CD4-positive, alpha-beta memory T cell (primary cell): ENCODE results near the gene LKAAEAR1. TPM values are rescaled to one million over a fixed set of nuclear protein-coding genes. Genes with fewer than 3 reads are reported as not detected.

Experiments used
- CTCF ChIA-PET: fragments of 350-600 bp; sonication (Branson Sonifier 250); formaldehyde crosslinking; loops from one replicate; lab custom pipeline; 2021; ENCODE audit warnings: inconsistent platforms; ENCODE audit not compliant: partially characterized antibody; lab: Charles Lee
- POLR2A ChIA-PET: fragments of 350-600 bp; sonication (Branson Sonifier 250); formaldehyde crosslinking; loops from one replicate; lab custom pipeline; 2021; ENCODE audit not compliant: partially characterized antibody; lab: Charles Lee
- DNase-seq, 5 donors: peaks; one replicate each; pipeline versions ENCODE4 v3.0.0 to v3.0.0-alpha.2; 2020 to 2022; ENCODE audit warnings: mixed read lengths in 1 of 5
- H3K27ac ChIP-seq: one replicate; pipeline ENCODE4 v1.7.0; 2013; ENCODE audit warnings: low read depth, low read length
- H3K27me3 ChIP-seq: 2 replicates; pipeline ENCODE4 v1.7.0; 2013; ENCODE audit warnings: mild to moderate bottlenecking, low read length, moderate library complexity; ENCODE audit not compliant: insufficient read depth
- H3K36me3 ChIP-seq: 2 replicates; pipeline ENCODE4 v1.7.0; 2013; ENCODE audit warnings: mild to moderate bottlenecking, low read length, moderate library complexity; ENCODE audit not compliant: insufficient read depth
- H3K4me1 ChIP-seq: 2 replicates; pipeline ENCODE4 v1.7.0; 2013; ENCODE audit warnings: mild to moderate bottlenecking, low read length, moderate library complexity; ENCODE audit not compliant: insufficient read depth
- H3K4me3 ChIP-seq, 2 donors: one replicate each; pipeline ENCODE4 v1.7.0; 2013; ENCODE audit warnings: low read length in 2 of 2, mild to moderate bottlenecking in 1 of 2
- H3K9me3 ChIP-seq, 2 donors: one replicate each; pipeline ENCODE4 v1.7.0; 2013; ENCODE audit warnings: low read length in 2 of 2, control low read depth in 1 of 2; ENCODE audit not compliant: control insufficient read depth in 1 of 2
- H3K27ac Mint-ChIP-seq, 7 donors: one replicate each; pipeline ENCODE4 v1.8.0; 2020 to 2021; ENCODE audit warnings: mixed read lengths in 7 of 7, mild to moderate bottlenecking in 6 of 7, inconsistent platforms in 3 of 7, moderate library complexity in 3 of 7
- H3K27me3 Mint-ChIP-seq, 2 donors: one replicate each; pipeline ENCODE4 v1.8.0; 2020 to 2021; ENCODE audit warnings: mixed read lengths in 2 of 2
- H3K36me3 Mint-ChIP-seq, 2 donors: one replicate each; pipeline ENCODE4 v1.8.0; 2020 to 2021; ENCODE audit warnings: mixed read lengths in 2 of 2, inconsistent platforms in 1 of 2, mild to moderate bottlenecking in 1 of 2
- H3K4me1 Mint-ChIP-seq, 4 donors: one replicate each; pipeline ENCODE4 v1.8.0; 2020 to 2021; ENCODE audit warnings: mixed read lengths in 4 of 4, mild to moderate bottlenecking in 1 of 4
- H3K4me3 Mint-ChIP-seq, 8 donors: one replicate each; pipeline ENCODE4 v1.8.0; 2020 to 2021; ENCODE audit warnings: mixed read lengths in 8 of 8, mild to moderate bottlenecking in 7 of 8, moderate library complexity in 6 of 8, inconsistent platforms in 3 of 8
- H3K9me3 Mint-ChIP-seq, 8 donors: one replicate each; pipeline ENCODE4 v1.8.0; 2020 to 2021; ENCODE audit warnings: mixed read lengths in 8 of 8, mild to moderate bottlenecking in 5 of 8, inconsistent platforms in 3 of 8, moderate library complexity in 1 of 8
- intact Hi-C: fragments of 100-400 bp; cut with micrococcal nuclease; formaldehyde crosslinking; loops from one replicate; pipeline ENCODE4 v1.15.1; 2023
- polyA plus RNA-seq, 2 donors: library from polyadenylated mRNA; unstranded; fragments of 300-500 nt; fragmentation: Illumina TruSeq; gene quantifications; one replicate each; pipeline ENCODE4 v1.2.3, GENCODE V29; 2021
- total RNA-seq, 2 experiments: library from RNA; stranded (reverse); gene quantifications; one replicate each; pipeline ENCODE4 v1.2.3, GENCODE V29; 2021

The LKAAEAR1 gene
- total and polyA plus RNA-seq, 4 experiments from 2014 or later, result 0.30 to 0.63 (median 0.39) TPM; not detected in 1

DNA sequence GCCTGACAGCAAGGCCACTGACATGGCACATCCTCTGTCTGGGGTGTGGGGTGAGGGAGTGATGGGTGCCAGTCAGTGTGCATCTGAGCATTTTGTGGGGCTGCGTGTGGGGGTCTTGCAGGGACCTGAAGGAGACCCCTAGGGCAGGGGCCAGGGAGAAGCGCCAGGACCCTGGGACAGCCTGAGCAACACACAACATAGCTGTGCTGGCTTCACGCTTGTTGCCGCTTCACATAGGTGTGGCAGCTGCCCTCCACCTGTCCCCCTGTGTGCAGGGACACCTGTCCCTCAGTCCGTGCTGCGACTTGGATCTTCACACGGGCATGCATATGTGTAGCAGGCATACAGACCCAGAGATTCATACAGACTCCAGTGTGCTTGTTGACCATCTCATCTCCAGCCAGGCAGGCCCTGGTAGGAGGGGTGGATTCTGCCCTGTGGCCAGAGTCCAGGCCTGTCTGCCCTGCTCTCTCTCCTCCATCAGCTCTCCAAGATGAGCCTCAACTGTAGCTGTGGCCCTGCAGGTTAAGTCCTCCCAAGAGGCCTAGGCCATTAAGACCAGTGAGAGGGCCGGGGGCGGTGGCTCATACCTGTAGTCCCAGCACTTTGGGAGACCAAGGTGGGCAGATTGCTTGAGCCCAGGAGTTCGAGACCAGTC lies 26.3 kb upstream of the LKAAEAR1 start:
- Mint-ChIP-seq H3K4me1 (peaks cover 0 to 3% (median under 1%) of the 10 kb centered on the region in 4 donors), H3K4me3 (no peak overlapping the region), H3K9me3 (no peaks in the 10 kb centered on the region), H3K36me3 (no peaks in the 10 kb centered on the region), H3K27me3 (no peaks in the 10 kb centered on the region), H3K27ac (peak overlapping the region in 2 of 7 donors; percentile 23 to 37)
- H3K27ac ChIP-seq, result no peak overlapping the region
- no peaks in the 10 kb centered on the region for H3K9me3 ChIP-seq
- no peak for DNase-seq
- CTCF ChIA-PET, result interaction anchor here (1.1 to 2.4 kb wide), 2 partner anchors 9 to 10 kb away, joined by 4 to 7 read pairs; no protein-coding TSS in a partner anchor
- POLR2A ChIA-PET, result interaction anchor here (1.3 kb wide), 1 partner anchor 34 kb away, joined by 3 read pairs; no protein-coding TSS in a partner anchor
- no peaks in the 10 kb centered on the region for H3K27me3 ChIP-seq
- H3K4me3 ChIP-seq, result no peak overlapping the region
- H3K36me3 ChIP-seq, result no peaks in the 10 kb centered on the region
- intact Hi-C loops, result no loop called here
- no peaks in the 10 kb centered on the region for H3K4me1 ChIP-seq

DNA sequence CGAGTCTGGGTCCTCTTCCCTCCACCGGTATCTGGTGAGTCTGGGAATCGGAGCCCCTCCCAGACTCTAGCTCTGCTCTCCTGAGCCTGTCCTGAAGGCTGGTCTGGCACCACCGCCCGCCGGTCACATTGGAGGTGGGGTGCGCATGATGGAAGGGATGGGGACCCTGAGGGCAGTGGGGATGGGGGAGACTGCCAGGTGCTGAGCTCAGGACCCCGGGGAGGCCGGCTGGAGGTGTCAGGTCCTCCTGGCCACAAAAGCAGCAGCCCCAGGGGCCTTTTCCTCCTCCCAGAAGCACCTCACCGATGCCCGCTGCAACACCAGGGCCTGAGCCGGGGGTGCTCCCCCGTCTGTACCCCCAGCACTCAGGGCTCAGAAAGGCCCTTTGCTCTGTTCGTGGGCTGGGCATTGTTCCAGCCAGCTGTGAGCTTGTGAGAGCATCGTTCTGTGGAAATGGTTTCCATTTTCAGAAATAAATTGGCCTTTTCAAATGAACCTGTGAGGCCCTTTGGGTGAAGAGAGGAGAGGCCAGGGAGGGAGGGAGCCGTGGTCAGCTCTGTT lies 25.7 kb upstream of the LKAAEAR1 start:
- no peaks in the 10 kb centered on the region for H3K36me3 ChIP-seq
- intact Hi-C loops, result no loop called here
- H3K4me1 ChIP-seq, result no peaks in the 10 kb centered on the region
- H3K27ac ChIP-seq, result no peak overlapping the region
- H3K27me3 ChIP-seq, result no peaks in the 10 kb centered on the region
- Mint-ChIP-seq H3K27ac (no peak overlapping the region), H3K4me1 (peaks cover 0 to 3% (median under 1%) of the 10 kb centered on the region in 4 donors), H3K4me3 (no peak overlapping the region), H3K27me3 (no peaks in the 10 kb centered on the region), H3K9me3 (no peaks in the 10 kb centered on the region), H3K36me3 (no peaks in the 10 kb centered on the region)
- no peaks in the 10 kb centered on the region for H3K9me3 ChIP-seq
- POLR2A ChIA-PET, result no interaction called here
- H3K4me3 ChIP-seq, result no peak overlapping the region
- no peak for DNase-seq
- CTCF ChIA-PET, result interaction anchor here (2.4 kb wide), 1 partner anchor 10 kb away, joined by 7 read pairs; no protein-coding TSS in a partner anchor

DNA sequence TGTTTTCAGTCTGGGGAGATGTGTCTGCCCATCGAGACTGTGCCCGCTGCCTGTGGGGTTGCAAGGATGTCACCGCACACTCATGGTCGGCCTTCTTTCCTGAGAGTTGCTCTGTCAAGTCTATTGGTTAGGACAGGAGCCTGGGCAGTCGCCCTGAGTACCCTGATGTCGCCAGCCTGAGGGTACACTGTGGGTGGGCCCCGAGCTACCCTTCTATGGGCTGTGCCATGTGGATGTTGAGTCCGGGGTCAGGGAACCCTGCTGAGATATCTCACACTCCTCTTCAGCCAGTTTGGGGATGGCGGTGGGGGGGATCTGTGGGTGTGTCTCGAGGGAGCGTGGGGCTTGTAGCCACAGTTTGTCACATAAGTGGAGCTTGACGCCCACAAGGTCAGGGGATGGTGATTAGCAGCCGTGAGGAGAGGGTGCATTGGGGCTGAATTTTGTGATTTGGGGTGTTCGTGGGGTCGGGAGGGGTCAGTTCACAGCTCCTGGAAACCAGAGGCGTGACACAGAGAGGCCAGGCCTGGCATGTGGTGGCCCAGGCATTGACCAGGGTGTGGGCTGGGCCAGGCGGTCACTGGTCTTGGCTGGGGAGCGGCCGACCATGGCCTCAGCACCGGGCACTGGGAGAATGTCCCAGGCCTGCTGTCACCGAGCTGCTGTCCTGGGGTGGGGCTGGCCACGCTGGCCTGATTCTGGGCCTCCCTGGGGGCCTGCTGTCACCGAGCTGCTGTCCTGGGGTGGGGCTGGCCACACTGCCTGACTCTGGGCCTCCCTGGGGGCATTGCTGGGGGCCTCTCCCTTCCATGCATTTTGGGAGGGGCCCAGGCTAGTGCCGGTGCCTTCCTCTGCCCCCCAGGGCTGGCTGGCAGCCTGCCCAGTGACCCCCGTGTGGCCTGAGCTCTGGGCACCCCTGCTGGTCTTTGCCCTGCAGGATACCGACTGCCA lies 24.8 kb upstream of the LKAAEAR1 start:
- H3K9me3 Mint-ChIP-seq, result no peaks in the 10 kb centered on the region
- ChIA-PET POLR2A (no interaction called here), CTCF (no interaction called here)
- Histone ChIP-seq H3K4me1 (no peaks in the 10 kb centered on the region), H3K4me3 (no peak overlapping the region), H3K9me3 (no peaks in the 10 kb centered on the region), H3K27me3 (no peaks in the 10 kb centered on the region), H3K36me3 (no peaks in the 10 kb centered on the region), H3K27ac (no peak overlapping the region)
- H3K4me3 Mint-ChIP-seq, result no peak overlapping the region
- no peak overlapping the region for H3K27ac Mint-ChIP-seq
- intact Hi-C loops, result no loop called here
- peaks cover 0 to 3% (median under 1%) of the 10 kb centered on the region in 4 donors for H3K4me1 Mint-ChIP-seq
- DNase-seq, result no peak
- H3K36me3 Mint-ChIP-seq, result no peaks in the 10 kb centered on the region
- H3K27me3 Mint-ChIP-seq, result no peaks in the 10 kb centered on the region

DNA sequence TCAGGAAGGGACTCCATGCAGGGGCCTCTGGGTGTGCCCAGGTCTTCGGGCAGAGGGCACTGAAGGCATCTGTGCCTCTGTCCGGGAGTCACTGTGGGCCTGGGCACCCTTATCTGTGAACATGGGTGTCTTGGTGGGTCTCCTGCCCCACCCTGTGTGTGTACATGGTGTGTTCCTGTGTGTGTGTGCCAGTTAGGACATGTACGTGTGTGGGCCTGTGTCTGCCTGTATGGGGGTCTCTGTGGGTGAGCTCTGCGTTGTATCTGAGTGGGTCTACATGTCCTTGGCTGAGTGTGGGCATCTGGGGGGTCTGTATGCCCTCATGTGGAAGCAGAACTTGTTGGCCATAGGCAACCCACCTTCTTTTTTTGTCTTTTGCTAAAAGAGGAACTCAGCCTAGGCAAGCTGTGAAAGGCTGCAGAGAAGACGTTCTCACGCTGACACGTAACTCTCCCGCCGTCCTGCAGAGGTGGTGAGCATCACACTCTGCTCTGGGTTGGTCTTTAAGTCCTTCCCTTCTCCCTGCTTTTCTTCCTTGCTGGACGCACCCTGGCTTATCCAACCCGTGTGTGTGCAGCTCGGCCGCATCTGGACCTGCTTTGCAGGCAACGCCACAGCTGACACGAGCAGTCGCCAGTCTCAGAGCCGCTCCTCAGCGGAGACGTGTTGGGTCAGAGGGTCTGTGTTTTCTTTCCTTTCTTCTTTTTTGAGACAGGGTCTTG lies 23.7 kb upstream of the LKAAEAR1 start:
- Mint-ChIP-seq H3K36me3 (no peaks in the 10 kb centered on the region), H3K27me3 (peaks cover 7% of the 10 kb centered on the region in 2 donors), H3K4me1 (peaks cover under 1 to 3% (median 2%) of the 10 kb centered on the region in 4 donors), H3K9me3 (no peaks in the 10 kb centered on the region), H3K27ac (peak overlapping the region in 1 of 7 donors; percentile 15), H3K4me3 (no peak overlapping the region)
- H3K36me3 ChIP-seq, result no peaks in the 10 kb centered on the region
- intact Hi-C loops, result no loop called here
- POLR2A ChIA-PET, result no interaction called here
- no peaks in the 10 kb centered on the region for H3K9me3 ChIP-seq
- H3K27me3 ChIP-seq, result no peaks in the 10 kb centered on the region
- CTCF ChIA-PET, result no interaction called here
- DNase-seq, result no peak
- H3K4me1 ChIP-seq, result no peaks in the 10 kb centered on the region
- H3K4me3 ChIP-seq, result no peak overlapping the region
- H3K27ac ChIP-seq, result no peak overlapping the region

DNA sequence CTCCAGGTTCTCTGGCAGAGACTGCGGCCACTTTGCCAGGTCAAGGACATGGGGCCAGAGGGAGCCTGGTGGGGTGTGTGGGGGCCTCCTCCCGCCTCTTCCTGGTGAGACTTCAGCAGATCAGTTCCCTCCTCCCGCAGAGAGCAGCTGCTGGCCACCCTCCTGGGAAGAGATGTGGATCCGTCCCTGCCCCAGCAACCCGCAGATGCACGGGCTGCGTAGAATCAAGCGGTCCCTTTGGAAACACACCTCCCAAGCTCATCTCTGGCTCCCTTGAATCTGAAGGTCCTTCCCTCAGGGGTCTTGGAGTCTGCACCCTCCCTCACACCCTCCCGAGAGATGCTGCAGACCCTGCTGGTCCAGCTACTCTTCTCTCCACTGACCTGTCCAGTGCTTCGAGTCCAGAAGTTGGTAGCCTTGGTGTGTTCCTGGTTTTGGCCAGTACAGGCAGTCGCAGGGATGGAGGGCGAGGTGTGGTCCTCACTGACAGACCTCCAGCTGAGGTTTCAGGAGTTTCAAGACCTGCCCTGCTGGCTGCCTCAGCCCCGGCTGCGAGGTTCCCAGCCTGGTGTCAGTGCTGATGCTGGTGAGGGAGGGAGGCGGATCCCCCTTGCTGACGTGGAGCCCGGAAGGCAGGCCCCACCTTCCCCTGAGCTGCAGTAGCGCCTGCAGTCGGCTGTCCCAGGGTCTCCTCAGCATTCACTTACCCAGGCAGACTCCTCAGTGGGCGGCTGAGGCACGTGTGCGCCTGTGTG lies 23.0 kb upstream of the LKAAEAR1 start, which contains the start of gene NPBWR2:
Gene NPBWR2 (minus strand): TSS at position 585 of the 755 bp plus-strand sequence. CDS start 734 bp downstream, outside the sequence.
- Mint-ChIP-seq H3K4me3 (no peak within 1 kb of the TSS), H3K27me3 (peaks cover 8 to 9% of the 10 kb centered on the region in 2 donors), H3K27ac (peak within 1 kb of the TSS in 2 of 7 donors; percentile 15 to 42), H3K9me3 (no peaks in the 10 kb centered on the region), H3K36me3 (no peaks in the 10 kb centered on the region), H3K4me1 (peaks cover 2 to 6% (median 4%) of the 10 kb centered on the region in 4 donors)
- no peaks in the 10 kb centered on the region for H3K9me3 ChIP-seq
- H3K27ac ChIP-seq, result no peak within 1 kb of the TSS
- intact Hi-C loops, result no loop called here
- H3K36me3 ChIP-seq, result no peaks in the 10 kb centered on the region
- no peak within 1 kb of the TSS for H3K4me3 ChIP-seq
- DNase-seq, result no peak
- CTCF ChIA-PET, result no interaction called here
- POLR2A ChIA-PET, result no interaction called here
- H3K4me1 ChIP-seq, result no peaks in the 10 kb centered on the region
- no peaks in the 10 kb centered on the region for H3K27me3 ChIP-seq

DNA sequence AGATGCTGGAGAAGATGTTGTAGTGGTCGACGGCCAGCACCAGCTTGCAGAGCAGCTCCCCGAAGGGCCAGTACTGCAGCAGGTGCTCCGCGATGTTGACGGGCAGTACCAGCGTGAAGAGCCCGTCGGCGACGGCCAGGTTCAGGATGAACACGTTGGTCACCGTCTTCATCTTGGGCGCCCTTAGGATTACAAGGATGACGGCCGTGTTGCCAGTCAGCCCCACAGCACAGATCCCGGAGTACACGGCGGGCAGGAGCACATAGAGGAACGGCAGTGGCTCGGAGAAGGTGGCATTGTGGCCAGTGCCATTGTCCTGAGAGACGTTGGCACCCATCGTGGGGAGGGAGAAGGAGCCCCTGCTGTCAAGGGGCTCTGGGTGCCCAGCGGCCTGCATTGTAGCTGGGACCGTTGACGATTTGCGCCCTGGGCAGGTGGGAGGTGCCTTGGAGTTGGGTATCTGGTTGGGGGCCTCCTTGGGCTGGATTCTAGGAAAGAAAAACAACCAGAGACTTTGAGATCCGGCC lies 22.3 kb upstream of the LKAAEAR1 start:
- H3K27ac Mint-ChIP-seq, result peak overlapping the region in 1 of 7 donors; percentile 42
- DNase-seq, result no peak
- H3K4me1 ChIP-seq, result peaks cover 4% of the 10 kb centered on the region
- H3K27me3 Mint-ChIP-seq, result peaks cover 9 to 10% of the 10 kb centered on the region in 2 donors
- intact Hi-C loops, result no loop called here
- H3K9me3 Mint-ChIP-seq, result no peaks in the 10 kb centered on the region
- CTCF ChIA-PET, result no interaction called here
- no peaks in the 10 kb centered on the region for H3K36me3 Mint-ChIP-seq
- H3K36me3 ChIP-seq, result no peaks in the 10 kb centered on the region
- no peaks in the 10 kb centered on the region for H3K9me3 ChIP-seq
- no peak overlapping the region for H3K4me3 Mint-ChIP-seq
- peaks cover 2 to 6% (median 4%) of the 10 kb centered on the region in 4 donors for H3K4me1 Mint-ChIP-seq
- POLR2A ChIA-PET, result no interaction called here
- H3K27me3 ChIP-seq, result peaks cover 4% of the 10 kb centered on the region
- H3K27ac ChIP-seq, result no peak overlapping the region
- no peak overlapping the region for H3K4me3 ChIP-seq
